CD4-positive, alpha-beta T cell treated with Interleukin-4 for 4 hours (primary cell): ENCODE results near the gene USP17L20.
"Not testable (repeated sequence)": the region's sequence is repeated elsewhere in the genome, so short reads cannot be mapped to it uniquely, and the experiment has no call there.

ENCODE experiments used
- DNase-seq: peaks from one replicate; pipeline ENCODE4 v3.0.0-alpha.2; 2020

USP17L20 gene

GRCh38 chr4:9257824-9258223 lies at the start of gene USP17L20:
Gene USP17L20, plus strand, starts transcription at chr4:9258124. Its CDS starts 0 bp downstream, at chr4:9258124.
- not testable (repeated sequence) for DNase-seq

- not testable (repeated sequence) for DNase-seq
Measured at GRCh38 chr4:9210357-9210756, 47.6 kb upstream of the USP17L20 start, which contains the start of gene USP17L10. Gene USP17L10, plus strand, starts transcription at chr4:9210657. Its CDS starts 0 bp downstream, at chr4:9210657.

- not testable (repeated sequence) for DNase-seq
Measured at GRCh38 chr4:9214701-9215100, 43.2 kb upstream of the USP17L20 start.

GRCh38 chr4:9215105-9215504 lies 42.8 kb upstream of the USP17L20 start, which contains the start of gene USP17L11:
Gene USP17L11, plus strand, starts transcription at chr4:9215405. Its CDS starts 0 bp downstream, at chr4:9215405.
- not testable (repeated sequence) for DNase-seq

GRCh38 chr4:9219852-9220251 lies 38.1 kb upstream of the USP17L20 start, which contains the start of gene USP17L12:
Gene USP17L12, plus strand, starts transcription at chr4:9220152. Its CDS starts 0 bp downstream, at chr4:9220152.
- not testable (repeated sequence) for DNase-seq

- not testable (repeated sequence) for DNase-seq
Measured at GRCh38 chr4:9224596-9224995, 33.3 kb upstream of the USP17L20 start, which contains the start of gene USP17L13. Gene USP17L13, plus strand, starts transcription at chr4:9224896. Its CDS starts 0 bp downstream, at chr4:9224896.

- not testable (repeated sequence) for DNase-seq
Measured at GRCh38 chr4:9230249-9230648, 27.7 kb upstream of the USP17L20 start.

- not testable (repeated sequence) for DNase-seq
Measured at GRCh38 chr4:9234085-9234484, 23.8 kb upstream of the USP17L20 start, which contains the start of gene USP17L15. Gene USP17L15, plus strand, starts transcription at chr4:9234385. Its CDS starts 0 bp downstream, at chr4:9234385.

GRCh38 chr4:9238461-9238860 lies 19.5 kb upstream of the USP17L20 start:
- peak; percentile 0 for DNase-seq

- DNase-seq, result not testable (repeated sequence)
Measured at GRCh38 chr4:9243579-9243978, 14.3 kb upstream of the USP17L20 start, which contains the start of gene USP17L17. Gene USP17L17, plus strand, starts transcription at chr4:9243879. Its CDS starts 0 bp downstream, at chr4:9243879.

GRCh38 chr4:9247953-9248680 lies 9.8 kb upstream of the USP17L20 start, which contains the start of gene USP17L18:
Gene USP17L18, plus strand, starts transcription at chr4:9248630. Its CDS starts 0 bp downstream, at chr4:9248630.
- DNase-seq, result not testable (repeated sequence)

GRCh38 chr4:9253078-9253477 lies 4.8 kb upstream of the USP17L20 start, which contains the start of gene USP17L19:
Gene USP17L19, plus strand, starts transcription at chr4:9253378. Its CDS starts 0 bp downstream, at chr4:9253378.
- DNase-seq, result not testable (repeated sequence)

- not testable (repeated sequence) for DNase-seq
Measured at GRCh38 chr4:9262572-9262971, 4.6 kb downstream of the USP17L20 start, which contains the start of gene USP17L21. Gene USP17L21, plus strand, starts transcription at chr4:9262872. Its CDS starts 0 bp downstream, at chr4:9262872.

GRCh38 chr4:9267319-9267718 lies 9.4 kb downstream of the USP17L20 start, which contains the start of gene USP17L22:
Gene USP17L22, plus strand, starts transcription at chr4:9267619. Its CDS starts 0 bp downstream, at chr4:9267619.
- DNase-seq, result not testable (repeated sequence)

- peak; percentile 0 for DNase-seq
Measured at GRCh38 chr4:9271719-9272118, 13.8 kb downstream of the USP17L20 start.
